WI38 (cell line): Measurements from ENCODE around the gene B4GALNT3.

ENCODE experiments used
- H3K4me3 ChIP-seq: 2 replicates; pipeline ENCODE4 v1.5.1; 2011; ENCODE audit warnings: low read depth, mild to moderate bottlenecking, control low read depth, low read length
- TF ChIP-seq, protein P1 (sequence below): IDR thresholded peaks from 2 replicates; pipeline ENCODE4 v1.5.1; 2012; ENCODE audit warnings: low read depth, mild to moderate bottlenecking, control low read depth, low read length

The B4GALNT3 gene

GRCh38 chr12:527241-527640 is 67.5 kb downstream of the B4GALNT3 start:
- H3K4me3 ChIP-seq: no peak overlapping the region
- TF ChIP-seq, protein P1, sequence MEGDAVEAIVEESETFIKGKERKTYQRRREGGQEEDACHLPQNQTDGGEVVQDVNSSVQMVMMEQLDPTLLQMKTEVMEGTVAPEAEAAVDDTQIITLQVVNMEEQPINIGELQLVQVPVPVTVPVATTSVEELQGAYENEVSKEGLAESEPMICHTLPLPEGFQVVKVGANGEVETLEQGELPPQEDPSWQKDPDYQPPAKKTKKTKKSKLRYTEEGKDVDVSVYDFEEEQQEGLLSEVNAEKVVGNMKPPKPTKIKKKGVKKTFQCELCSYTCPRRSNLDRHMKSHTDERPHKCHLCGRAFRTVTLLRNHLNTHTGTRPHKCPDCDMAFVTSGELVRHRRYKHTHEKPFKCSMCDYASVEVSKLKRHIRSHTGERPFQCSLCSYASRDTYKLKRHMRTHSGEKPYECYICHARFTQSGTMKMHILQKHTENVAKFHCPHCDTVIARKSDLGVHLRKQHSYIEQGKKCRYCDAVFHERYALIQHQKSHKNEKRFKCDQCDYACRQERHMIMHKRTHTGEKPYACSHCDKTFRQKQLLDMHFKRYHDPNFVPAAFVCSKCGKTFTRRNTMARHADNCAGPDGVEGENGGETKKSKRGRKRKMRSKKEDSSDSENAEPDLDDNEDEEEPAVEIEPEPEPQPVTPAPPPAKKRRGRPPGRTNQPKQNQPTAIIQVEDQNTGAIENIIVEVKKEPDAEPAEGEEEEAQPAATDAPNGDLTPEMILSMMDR: no peak

DNA sequence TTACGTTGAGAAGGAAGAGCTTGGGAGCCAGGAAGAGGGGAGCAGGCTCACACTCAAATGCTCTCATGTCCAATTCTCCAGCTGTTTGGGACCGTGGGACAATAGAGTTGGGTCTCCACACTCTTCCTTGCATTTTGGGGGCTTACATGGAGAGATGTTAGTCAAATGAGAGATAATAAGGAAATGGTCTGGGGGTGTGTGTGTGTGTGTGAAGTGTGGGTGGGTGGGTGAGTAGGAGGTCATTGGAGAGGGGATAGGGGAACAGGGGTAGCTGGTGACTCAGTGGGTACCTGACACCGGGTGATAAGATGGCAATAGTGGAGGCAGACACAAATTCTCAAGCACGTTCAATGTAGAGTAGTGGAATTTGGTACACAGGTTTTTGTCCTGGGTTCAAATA is 68.0 kb downstream of the B4GALNT3 start:
- TF ChIP-seq, protein P1: no peak
- H3K4me3 ChIP-seq: no peak overlapping the region

GRCh38 chr12:530308-530707 is 70.6 kb downstream of the B4GALNT3 start:
- TF ChIP-seq, protein P1: no peak
- H3K4me3 ChIP-seq: no peak overlapping the region

- no peak overlapping the region for H3K4me3 ChIP-seq
- TF ChIP-seq, protein P1: no peak
Measured at GRCh38 chr12:530821-531220, 71.1 kb downstream of the B4GALNT3 start.

GRCh38 chr12:531951-532585 is 72.3 kb downstream of the B4GALNT3 start:
- H3K4me3 ChIP-seq: no peak overlapping the region
- TF ChIP-seq, protein P1: no peak

GRCh38 chr12:532908-533565 is 73.3 kb downstream of the B4GALNT3 start:
- no peak overlapping the region for H3K4me3 ChIP-seq
- TF ChIP-seq, protein P1: no peak

DNA sequence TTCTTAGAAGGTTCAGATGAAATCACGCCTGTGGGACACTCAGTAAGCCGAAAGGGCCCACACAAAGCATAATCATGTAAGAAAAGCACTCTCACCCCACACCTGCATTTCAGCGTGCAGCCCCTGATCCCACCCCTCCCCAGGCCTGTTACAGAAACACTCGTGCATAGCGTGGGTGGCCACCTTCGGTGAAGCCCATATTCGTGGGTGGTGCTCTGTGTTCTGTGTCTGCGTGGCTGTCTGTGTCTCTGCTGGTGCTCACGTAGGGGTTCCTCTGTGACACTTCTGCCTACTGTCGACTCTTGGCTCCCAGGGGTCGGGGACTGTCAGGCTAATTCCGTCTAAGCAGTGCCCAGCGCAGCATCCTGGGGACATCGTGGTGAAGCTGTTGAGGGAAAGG is 74.0 kb downstream of the B4GALNT3 start:
- TF ChIP-seq, protein P1: no peak
- no peak overlapping the region for H3K4me3 ChIP-seq
